Activated naive CD8-positive, alpha-beta T cell treated with anti-CD3 and anti-CD28 coated beads, Interleukin-2, amount 50 U/mL, for 16 hours (primary cell): ENCODE results near the gene TMEM218.
"Not testable (repeated sequence)": the region's sequence is repeated elsewhere in the genome, so short reads cannot be mapped to it uniquely, and the experiment has no call there.

ENCODE experiments used
- DNase-seq: peaks from one replicate; pipeline ENCODE4 v3.0.0-alpha.2; 2020; ENCODE audit warnings: low read depth, low spot score

The TMEM218 gene

DNA sequence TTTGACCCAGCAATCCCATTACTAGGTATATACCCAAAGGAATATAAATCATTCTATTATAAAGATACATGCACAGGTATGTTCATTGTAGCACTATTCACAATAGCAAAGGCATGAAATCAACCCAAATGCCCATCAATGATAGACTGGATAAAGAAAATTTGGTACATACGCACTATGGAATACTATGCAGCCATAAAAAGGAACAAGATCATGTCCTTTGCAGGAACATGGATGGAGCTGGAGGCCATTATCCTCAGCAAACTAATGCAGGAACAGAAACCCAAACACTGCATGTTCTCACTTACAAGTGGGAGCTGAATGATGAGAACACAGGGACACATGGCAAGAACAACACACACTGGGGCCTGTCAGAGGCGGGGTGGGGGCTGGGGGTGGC, 55.3 kb downstream of the TMEM218 start:
- DNase-seq, result not testable (repeated sequence)

DNA sequence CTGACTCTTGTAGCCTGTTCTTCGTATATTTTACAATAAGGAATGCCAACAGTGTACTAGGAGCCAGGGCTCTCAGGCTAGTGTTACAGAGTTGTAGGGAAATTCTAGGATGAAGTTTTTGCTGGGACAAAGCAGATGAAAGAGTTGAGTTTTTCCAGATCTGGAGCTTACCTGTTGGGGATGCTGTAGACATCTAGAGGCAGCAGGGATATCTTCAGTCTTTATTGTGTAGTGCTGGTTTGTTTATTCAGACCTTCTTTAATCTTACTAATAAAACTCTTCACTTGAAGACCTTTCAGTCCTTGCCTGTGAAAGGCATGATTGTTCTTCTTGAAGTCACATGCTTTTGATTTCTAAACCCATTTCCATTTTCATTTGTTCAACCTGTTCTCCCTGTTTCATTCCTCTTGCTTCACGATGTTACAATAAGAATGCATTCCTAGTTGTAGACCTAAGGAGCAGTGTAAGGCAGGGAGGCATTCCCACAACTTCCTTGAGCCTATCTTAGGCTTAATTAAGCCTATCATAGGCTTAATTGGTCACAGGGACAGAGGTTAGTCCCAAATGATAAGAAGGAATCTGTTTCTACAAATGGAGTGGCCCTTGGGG, 56.2 kb downstream of the TMEM218 start:
- DNase-seq, result no peak

DNA sequence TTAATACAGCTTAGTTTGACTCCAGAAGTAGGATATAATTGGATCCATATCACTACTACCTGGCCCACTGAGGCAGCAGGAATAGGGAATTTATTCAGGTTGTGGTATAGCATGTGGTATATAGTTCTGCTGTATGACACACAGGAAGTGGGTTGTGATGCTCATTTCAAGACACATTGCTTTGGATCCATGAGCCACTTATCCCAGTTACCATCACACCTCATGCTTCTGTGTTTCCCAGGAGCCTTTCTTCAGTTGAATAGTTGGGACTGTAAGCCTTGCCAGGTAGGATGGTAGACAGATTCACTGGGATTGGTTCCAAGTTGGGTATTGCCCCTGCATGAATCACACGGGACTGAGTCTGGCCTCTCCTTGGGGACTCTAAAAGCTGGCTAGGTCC, 58.3 kb downstream of the TMEM218 start:
- DNase-seq, result no peak

DNA sequence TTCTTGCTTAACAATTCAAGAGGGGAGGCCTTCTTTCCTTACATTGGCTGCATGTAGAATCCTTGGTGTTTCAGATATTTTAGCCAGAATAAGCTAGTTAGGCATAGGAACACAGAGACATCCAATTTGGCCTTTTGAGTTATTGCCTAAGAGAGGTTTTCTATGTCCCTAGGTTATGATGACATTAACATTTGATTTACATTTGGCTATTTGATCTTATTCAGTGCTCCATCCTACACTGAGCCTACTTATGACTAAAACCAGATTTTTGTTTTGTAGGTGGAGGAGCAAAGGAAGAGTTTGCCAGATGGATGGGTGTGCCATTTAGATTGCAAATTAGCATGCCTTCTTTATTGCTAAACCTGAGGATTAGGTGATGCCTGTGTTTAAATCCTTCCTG, 59.4 kb downstream of the TMEM218 start:
- no peak for DNase-seq

DNA sequence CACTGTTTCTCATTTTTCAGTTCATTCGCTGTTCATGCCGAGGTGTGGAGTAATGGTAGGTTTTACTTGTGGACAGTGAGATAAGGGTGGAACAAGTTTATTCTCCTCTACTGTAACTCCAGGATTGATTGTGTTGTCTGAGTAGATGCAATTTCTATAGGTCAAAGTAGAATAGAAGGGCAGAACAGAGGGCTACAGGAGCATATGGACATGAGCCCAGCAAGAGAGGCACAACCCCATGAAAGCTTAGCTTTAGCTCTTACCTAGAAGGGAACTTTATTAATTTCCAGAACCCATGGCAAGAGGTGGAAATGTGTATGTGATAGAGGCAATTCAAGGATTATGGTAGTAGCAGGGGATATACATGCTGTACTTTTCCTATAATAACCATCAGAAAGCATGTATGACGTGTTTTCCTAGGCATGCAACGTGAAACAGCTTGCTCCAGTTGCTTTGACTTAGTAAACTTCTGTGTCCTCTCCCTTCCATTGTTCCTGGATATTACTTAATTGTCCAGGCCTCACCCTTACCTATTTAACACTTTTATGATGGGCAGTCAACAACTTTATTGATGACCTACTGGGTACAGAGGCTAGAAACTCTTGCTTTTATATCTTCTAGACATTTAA, 62.1 kb downstream of the TMEM218 start:
- no peak for DNase-seq
